HG03457 (cell line): ENCODE results near the gene VSIG8.

Source experiments
- ATAC-seq: cut with Tn5 transposase; IDR thresholded peaks from one replicate; pipeline ENCODE4 v1.9.1; 2021; ENCODE audit warnings: moderate number of reproducible peaks; ENCODE audit not compliant: unreplicated experiment

Gene VSIG8

DNA sequence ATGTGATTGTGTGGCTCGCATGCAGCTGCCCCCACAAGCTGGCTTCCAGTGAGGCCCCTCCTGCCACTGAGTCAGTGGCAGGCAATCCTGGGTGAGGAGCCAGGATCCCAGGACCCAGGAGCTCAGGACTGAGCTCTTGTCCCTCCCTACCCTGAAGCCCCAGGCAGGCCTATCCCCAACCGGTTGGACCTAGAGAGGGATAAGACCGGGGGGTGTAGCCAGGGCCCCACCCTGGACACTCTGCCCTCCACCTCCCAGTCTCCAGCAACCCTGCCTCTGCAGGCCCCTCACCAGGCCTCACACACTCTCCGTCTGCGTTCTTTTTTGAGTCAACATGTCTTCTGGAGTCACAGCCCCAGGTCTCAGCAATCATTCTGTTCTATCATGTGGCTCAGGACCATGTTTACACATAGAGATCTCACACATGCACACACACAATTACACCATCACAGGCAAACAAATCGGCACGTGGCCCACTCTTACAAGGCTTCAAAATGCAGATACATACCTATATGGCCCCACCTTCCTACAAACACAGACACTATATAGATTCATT lies 2.6 kb downstream of the VSIG8 start:
- no peak for ATAC-seq

DNA sequence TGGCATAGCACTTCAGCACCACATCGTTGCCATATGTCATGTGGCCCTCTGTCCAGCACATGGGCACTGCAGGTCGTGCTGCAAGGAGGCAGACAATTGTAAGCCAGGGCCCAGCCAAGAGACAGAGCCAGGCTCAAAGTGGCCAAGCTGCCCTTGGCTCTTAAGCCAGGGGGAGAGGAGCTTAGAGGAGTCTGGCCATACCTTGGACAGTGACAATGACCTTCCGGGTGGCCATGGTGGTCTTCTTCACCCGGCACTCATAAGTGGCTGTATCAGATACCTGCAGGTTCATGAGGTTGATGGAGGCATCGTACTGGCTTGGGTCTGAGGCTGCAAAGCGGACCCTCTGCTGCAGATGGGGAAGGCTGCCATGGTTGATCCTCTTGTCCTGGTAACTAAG lies 4.6 kb downstream of the VSIG8 start:
- no peak for ATAC-seq

DNA sequence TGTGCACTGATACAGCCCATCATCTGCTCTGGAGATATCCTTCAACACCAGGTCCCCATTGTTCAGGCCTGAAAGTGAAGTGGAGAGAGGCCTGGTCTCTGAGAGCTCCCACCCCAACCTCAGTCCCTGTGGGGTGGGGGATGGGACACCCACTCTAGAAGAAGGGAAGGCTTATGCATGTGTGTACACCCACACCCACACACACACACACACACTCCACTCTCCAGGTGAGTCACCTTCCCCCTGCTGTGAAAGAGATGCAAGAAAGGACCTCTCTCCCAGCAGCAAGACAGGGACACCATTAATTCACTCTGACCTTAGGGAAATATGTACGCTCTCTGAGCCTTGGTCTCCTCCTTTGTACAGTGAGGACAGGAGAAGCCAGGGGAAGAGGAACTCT lies 5.9 kb downstream of the VSIG8 start:
- ATAC-seq: no peak

DNA sequence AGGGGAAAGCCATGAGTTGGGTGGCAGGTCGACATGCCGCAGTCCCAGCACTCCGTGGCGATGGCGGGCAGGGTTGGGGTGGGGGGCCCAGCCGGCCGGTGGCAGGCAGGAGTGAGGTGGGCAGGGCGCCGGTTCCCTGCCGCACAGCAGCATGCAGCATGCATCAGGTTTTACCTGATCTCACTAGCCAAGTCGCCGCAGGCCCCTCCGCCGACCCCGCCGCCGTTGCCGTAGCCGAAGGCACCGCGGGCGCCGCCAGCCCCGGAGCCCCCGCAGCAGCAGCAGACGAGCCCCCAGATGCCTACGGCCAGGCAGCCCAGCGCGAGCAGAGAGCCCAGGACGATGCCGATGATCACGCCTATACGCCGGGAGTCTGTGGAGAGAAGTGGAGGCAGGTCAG lies 6.7 kb downstream of the VSIG8 start:
- no peak for ATAC-seq

DNA sequence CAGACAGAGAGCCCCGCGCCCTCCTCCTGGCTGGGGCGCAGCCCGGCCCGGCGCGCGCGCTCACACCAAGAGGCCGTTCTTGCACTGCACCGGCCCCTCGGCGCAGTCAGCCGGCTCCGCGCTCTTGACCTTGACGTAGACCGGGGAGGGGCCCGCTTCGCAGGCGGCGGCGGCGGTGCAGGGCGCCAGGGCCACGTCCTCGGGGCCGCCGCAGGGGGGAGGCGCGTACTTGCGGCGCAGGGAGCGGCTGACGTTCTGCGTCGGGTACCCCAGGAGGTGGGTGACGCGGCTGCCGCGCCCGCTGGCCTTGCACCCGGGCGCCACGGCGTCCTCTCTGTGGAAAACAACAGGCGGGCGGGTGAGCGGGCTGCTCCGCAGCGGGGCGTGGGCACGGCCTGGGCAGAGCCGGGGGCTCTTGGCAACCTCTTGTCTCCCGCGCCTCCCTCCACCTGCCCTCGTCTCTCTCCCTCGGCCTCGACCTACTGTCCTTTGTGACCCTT lies 7.7 kb downstream of the VSIG8 start:
- peak; percentile 83 for ATAC-seq

DNA sequence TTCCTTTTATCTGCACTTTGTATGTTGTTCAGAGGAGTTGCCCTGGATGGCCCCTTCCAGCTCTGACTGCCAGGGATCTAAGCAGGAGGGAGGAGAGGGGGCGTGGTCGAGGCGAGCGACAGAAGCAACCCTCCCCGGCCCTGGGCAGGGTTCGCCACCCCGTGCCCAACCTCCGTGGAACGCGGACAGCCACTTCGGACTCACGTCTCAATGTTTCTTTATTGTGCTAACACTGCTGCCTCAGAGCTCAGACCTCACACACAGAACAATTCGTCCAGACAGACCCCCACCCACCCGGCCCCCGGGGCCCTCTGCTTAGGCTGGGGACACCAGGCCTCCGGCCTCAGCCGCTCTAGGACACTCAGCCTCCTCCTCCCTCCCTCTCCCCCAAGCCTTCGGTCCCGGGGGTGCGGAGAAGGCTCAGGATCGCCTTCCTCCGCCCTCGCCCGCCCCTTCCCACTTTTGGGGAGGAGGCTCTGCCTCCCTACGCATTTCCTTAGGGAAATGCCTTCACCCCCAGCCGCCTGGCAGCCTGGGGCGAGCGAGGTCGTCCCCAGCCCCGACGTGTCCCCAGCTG lies 8.3 kb downstream of the VSIG8 start:
- ATAC-seq: no peak

DNA sequence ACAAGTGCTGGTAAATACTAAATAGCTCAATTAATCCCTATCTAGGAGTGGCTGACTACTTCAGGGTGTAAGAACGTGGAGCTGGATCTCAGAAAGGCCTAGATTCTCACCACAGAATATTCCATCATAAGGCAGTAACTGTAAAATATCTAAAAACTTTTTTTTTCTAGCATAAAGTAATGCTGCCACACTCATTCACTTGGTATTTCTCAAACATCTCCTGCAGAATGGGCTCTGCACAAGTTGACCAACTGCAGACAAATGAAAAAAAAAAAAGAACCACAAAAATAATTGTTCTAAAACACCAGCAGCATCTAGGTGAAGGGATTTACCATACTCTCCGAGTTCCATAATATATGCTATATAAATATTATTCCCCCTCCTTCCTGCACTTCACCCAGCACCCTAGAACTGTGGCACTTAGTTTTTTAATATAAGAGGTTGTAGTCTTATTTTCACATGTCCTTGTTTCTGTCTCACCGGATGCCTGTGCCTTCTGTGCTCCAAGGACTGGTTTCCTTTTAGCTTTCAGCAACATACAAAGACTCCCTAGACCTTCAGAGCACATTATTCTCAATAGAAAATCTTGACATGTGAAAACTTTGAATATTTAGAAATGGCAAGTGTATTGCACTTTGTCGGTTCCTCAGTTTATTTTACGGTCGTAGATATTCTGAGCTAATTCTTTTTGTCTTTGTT lies 8.9 kb downstream of the VSIG8 start:
- no peak for ATAC-seq

DNA sequence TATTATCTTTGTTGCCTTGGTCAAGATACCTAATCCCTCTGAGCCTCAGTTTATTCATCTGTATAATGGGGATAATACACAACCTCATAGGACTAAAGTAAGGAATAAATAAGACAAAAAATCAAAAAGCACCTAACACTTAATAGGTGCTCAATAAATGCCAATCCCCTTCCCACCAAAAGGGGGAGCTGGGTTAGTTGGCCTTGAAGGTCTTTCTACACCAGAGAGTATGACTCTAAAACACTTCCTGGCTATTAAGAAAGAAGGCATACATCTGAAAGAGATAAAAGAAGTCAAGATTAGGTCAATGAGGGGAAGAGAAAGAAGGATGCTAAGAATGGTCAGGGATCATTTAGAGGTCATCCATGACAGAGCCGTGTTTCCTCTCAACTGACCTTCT lies 11.1 kb downstream of the VSIG8 start:
- no peak for ATAC-seq

DNA sequence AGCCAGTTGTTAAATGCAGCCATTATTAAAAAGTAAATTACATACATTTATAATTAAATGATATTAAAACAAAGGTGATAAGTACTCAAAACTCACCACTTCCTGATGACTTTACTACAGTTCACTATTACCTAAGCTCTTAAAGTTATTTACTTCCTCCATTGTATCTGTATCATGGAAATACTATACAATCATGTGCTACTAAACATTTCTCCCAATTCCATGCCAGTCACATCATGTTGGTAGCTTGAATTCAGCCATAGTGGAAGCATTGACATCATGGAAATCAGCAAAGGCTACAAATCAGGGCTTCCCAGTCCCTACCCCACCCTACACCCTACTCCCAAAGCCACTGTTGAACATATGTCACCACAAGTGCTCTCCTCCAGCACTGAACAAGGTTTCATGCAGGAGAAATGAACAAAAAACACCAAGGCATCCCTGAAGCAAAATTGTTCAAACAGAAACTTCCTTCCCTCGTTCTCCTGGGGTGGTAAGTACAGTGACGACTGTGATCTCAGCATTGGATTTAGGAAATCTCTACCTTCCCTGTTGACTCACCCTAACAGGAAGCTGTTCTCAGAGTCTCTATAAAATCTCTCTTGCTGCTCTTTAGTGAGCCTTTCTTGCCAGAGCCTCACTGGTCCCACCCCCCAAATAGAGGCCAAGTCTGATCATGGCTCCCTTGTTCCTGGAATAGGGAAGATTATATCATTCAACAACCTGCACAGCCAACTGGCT lies 12.7 kb downstream of the VSIG8 start:
- ATAC-seq: no peak

DNA sequence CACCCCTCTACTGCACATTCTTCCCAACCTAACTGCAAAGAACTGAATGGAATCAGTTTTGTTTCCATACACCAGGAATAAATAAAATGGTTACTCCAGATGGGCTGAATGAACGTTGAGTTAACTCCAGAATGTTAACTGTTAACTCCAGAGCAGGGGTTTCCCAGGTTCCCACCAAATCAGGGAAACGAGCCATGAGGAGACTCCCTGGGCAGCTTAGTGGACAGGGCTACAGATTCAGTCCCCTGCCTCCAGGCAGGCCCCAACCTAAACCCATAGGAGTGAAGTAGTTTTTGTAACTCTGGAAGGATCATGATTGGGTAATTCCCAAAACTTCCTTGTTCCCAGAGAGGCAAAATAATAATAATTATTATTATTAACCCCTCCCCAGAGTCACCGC lies 14.1 kb downstream of the VSIG8 start:
- ATAC-seq: no peak

DNA sequence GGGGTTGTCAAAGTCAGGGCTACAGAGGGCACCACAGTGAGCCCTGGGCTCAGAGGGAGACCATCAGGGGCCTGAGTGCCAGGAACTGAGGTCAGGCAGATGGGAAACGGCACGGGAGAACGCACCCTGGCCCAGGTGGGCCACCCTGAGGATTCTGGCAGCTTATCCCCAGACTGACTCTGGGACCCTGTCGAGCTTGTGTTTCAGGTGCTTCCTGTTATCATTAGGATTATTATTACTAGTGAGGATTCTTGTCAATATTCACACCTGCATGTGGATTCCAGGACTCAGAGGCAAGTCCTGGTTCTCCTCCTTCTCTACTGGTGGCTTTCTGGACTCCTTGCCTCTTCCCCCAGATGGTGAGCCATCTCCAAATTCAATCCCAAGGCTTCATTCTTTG lies 15.2 kb downstream of the VSIG8 start:
- no peak for ATAC-seq

DNA sequence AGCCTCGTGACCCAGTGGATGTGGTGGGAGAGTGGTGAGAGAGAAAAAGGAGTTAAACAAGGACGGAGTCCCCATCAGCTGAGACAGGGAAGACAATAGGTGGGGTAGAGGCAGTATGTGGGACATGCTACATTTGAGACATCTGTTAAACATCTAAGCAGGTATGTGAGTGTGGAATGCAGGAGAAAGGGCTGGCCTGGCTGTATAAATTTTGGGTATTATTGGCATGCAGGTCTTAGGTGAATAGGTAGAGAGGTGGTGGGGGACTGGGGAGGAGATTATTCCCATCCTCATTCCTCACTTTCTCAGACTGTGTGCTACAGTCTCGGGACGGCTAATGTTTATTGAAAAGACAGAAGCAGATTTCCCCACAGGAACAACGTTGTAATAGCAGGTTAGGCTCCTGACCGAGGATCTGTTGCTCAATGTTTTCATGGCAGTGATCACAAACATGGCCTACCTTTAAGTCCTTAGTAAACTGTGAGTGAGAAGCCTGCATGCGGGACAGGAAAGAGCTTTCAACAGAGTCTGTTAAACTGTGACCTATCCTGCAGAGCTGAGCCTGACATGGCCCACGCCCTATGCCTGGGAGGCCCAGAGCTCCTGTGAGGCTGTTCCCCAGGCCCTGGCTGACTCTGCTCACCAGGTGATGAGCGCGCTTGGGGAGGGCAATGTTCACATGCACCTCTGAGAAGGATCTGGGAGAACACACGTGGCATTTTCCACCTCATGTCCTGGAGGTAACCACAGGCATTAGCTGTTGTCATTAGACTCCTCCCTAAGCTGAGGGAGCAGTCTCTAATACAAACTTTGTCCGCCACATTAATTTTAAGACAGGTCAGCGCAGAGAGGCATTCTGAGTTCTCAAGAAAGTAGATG lies 16.5 kb downstream of the VSIG8 start:
- ATAC-seq: no peak

DNA sequence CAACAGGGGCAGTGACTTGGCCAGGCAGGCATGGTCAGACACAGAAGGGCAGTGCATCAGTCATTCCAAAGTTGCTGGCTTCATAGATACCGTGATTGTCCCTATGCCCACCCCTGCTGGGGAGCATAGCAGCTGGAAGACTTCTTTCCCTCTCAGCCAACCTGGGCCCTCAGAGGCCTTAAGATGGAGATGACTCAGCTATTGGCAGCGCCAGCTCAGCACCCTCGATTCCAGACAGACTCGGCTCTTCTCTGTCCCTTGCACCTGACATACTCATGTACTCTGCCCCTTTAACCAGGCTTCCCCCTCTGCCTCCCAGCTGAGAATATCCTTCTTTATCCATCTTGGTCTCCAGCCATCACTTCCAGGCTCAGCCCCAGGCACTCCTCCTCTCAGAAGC lies 19.0 kb downstream of the VSIG8 start:
- ATAC-seq: no peak

DNA sequence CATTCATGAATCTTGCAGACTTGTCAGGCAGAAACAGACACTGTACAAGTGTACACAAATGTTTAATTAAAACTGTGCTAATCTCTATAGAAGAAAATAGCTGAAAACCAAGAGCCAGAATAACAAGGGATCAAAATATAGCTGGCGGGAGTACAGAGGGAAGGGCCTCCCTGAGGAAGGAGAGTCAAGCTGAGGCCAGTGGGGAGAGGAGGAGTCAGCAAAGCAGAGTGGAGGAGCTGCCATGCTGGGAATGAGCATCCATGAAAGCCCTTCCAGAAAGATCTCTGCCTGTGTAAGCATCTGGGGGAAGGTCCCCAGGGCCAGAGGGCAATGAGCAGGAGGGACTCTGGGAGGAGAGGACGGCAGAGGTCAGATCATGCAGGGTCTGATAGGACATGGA lies 20.7 kb downstream of the VSIG8 start:
- ATAC-seq: no peak

DNA sequence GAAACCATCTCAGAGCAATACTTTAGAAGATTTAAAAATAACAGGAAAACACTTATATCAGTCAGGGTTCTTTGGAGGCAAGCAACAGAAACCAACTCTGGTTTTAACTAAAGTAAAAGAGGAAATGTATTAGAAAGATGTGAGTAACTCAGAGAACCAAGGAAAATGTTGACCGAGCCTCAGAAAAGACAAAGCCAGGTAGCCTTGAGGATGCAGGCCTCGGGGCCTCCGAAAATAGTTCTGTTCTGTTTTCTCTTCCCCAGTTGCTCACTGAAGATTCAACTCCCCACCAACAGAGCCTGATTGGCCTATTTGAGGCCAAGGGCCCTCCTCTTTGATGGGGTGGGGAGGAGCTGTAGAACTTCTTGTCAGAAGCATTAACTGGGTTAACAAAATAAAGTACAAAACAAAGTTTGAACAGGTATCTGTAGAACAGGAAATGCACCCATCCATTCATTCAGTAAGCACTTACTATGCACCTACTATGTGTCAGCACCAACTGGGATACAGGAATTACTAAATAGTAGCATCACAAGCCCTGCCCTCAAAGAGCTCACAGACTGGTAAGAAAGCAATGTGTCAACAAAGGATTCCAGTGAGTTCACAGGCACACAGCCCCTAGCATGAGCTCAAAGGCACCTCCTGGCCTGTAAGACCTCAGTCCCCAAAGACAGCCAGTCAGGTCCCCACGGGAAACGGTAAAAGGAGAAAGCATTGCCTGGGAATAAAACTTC lies 23.2 kb downstream of the VSIG8 start:
- ATAC-seq: peak; percentile 46

DNA sequence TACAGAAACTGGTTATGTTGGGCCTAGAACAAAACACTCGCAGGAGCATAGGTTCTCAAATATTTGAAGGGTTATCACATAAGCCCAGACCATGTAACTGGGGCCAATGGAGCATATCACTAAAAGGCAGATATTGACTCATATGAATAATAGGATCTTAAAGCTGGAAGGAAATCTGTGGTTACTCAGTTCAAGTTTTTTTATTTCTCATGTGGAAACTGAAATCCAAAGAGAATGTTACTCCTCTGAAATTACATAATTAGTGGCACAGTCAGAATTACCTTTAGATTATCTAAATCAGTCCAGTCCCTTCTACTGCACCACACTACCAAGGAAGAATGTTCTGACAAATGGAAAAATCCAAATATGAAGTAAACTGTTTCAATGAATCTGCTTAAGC lies 23.7 kb downstream of the VSIG8 start:
- peak; percentile 54 for ATAC-seq

DNA sequence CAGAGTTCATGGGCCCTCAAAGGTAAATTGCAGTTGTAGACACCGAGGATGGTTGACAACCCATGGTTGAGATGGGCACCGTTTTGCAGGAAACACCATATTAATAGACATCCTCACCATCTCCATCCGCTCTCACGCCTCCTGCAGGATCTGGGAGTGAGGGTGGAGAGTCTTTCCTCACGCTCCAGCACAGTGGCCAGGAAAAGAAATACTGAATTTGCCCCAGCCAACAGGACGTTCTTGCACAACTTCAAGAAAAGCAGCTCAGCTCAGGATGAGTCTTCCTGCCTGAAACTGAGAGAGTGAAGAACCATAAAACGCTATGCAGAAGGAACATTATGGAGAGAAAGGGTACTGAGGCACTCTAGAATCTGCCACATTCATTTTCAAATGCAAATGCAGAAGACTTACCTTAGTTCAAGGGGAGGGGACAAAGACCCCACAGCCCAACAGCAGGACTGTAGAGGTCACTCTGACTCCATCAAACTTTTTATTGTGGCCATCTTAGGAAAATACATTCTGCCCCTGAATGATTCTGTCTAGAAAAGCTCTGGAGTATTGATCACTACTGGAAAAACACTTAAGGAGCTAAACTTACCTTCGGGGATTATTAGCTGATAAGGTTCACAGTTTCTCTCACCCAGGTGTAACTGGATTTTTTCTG lies 26.5 kb downstream of the VSIG8 start:
- no peak for ATAC-seq

DNA sequence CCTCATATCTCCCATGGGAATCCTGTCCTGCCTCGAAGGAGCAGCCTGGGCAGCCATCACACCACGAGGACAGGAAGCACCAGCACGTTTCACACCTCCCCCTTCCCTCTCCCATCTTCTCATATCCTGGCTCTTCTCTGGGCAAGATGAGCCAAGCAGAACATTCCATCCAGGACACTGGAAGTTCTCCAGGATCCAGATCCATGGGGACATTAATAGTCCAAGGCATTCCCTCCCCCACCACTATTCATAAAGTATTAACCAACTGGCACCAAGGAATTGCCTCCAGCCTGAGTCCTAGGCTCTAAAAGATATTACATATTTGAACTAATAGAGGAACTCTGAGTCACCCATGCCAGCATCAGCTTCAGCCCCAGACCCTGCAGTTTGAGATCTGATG lies 27.1 kb downstream of the VSIG8 start:
- no peak for ATAC-seq

DNA sequence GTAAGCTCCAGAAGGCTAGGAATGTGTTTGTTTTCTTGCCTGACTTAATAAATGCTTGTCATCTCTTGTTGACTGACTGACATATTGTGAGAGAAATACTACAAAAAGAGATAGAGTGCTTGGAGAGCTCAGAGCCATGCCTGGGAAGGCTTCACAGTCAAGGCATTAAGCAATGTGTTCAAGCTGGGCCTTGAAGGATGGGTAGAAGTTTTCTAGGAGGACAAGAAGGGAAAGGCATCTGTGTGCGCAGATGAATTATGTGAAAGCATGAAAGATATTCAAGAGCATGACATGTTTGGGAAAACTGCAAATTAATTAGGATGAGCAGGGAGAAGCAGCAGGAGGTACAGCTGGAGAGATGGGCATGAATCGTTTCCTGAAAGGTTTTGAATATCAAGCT lies 30.1 kb downstream of the VSIG8 start:
- no peak for ATAC-seq
